Measurements from ENCODE around the gene AKT3.

Gene AKT3

DNA sequence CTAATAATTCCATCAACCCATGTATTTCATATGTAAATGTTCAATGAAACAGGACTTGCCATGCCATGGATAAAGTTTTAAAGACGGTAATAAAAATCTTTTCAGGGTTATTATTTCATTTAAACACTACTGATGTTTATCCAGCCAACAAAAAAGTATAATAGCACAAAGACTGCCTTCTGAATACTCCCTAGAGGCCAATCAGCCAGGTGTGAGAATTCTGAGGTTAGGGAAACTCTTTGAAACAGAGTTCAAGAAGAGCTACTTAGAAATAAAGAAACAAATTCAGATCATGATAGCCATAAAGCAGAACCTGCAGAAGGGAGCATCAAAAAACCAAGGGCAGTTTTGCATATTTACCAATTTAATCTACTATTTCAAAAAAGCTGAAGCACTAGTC lies 48.7 kb downstream of the AKT3 start:
- no peak overlapping the region for H3K4me3 ChIP-seq (ENCODE audit: low read length in 2 of 2)
- no peak overlapping the region for H2BK120ac ChIP-seq (ENCODE audit: low read depth, low read length)
- H3K18ac ChIP-seq (ENCODE audit: low read length): no peak overlapping the region
- no peak overlapping the region for H3K27ac ChIP-seq (replicated peaks; ENCODE audit: low read length)
- H3K14ac ChIP-seq (ENCODE audit: low read length): no peak overlapping the region
- H2BK12ac ChIP-seq (ENCODE audit: low read length): no peak overlapping the region
- H3K23ac ChIP-seq (ENCODE audit: low read depth, low read length, poor library complexity): no peak overlapping the region
- H3K4ac ChIP-seq (ENCODE audit: low read length): no peak overlapping the region
- no peak for DNase-seq (ENCODE audit: low spot score)
- no peaks in the 10 kb centered on the region for H3K79me1 ChIP-seq (ENCODE audit: low read depth, low read length)
- H4K91ac ChIP-seq (ENCODE audit: low read depth, low read length, poor library complexity): no peak overlapping the region
- H2AK5ac ChIP-seq (ENCODE audit: low read depth, low read length): no peak overlapping the region
- no peak overlapping the region for H2AFZ ChIP-seq (ENCODE audit: low read length)
- H3K9me3 ChIP-seq (replicated peaks in 1 of 2; ENCODE audit: control insufficient read depth in 2 of 2, insufficient read depth in 1 of 2, low read depth in 1 of 2, low read length in 2 of 2): peaks cover 0 to 7% of the 10 kb centered on the region in 2 donors
- H3K9ac ChIP-seq (ENCODE audit: low read depth, low read length, poor library complexity): no peak overlapping the region
- H3K36me3 ChIP-seq (replicated peaks in 1 of 2; ENCODE audit: control insufficient read depth in 2 of 2, insufficient read depth in 2 of 2, low read length in 2 of 2): peaks cover 0 to 4% of the 10 kb centered on the region in 2 donors
- H3K4me1 ChIP-seq (ENCODE audit: control insufficient read depth in 2 of 2, insufficient read depth in 1 of 2, low read depth in 1 of 2, low read length in 2 of 2): no peaks in the 10 kb centered on the region
- no peak overlapping the region for H2BK5ac ChIP-seq (ENCODE audit: low read length)
- WGBS, 2 donors (ENCODE audit: extremely low coverage in 2 of 2, insufficient read length in 2 of 2, insufficient replicate concordance in 1 of 2): no CpG with 5 or more reads among the region's 1 CpG
- H3K4me2 ChIP-seq (ENCODE audit: insufficient read depth, low read length, poor library complexity, severe bottlenecking): no peak overlapping the region
- no peaks in the 10 kb centered on the region for H3K27me3 ChIP-seq (ENCODE audit: control insufficient read depth in 3 of 3, insufficient read depth in 3 of 3, low read depth in 1 of 3, low read length in 3 of 3)
- no peak overlapping the region for H4K8ac ChIP-seq (ENCODE audit: low read depth, low read length)
- no peak overlapping the region for H2BK15ac ChIP-seq (ENCODE audit: low read length)

DNA sequence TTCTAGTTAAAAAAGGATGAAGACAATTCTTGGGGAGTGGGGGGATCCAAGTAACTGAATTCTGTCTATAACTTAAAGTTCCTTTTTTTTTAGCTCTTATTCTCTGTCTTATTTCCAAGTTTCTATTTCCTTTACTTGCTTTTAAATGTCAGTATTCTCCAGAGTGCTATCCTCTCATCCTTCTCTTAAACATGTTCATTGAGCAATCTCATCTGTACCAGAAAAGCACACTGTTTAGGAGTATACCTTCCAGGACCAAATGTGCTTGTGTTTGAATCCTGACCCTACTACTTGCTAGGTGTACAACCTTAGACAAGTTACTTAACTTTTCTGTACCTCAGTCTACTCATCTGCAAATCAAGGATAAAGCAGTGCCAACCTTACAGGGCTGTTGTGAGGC lies 50.1 kb downstream of the AKT3 start:
- Histone ChIP-seq H3K79me1 (ENCODE audit: low read depth, low read length) (no peaks in the 10 kb centered on the region), H3K4me1 (ENCODE audit: control insufficient read depth in 2 of 2, insufficient read depth in 1 of 2, low read depth in 1 of 2, low read length in 2 of 2) (no peaks in the 10 kb centered on the region), H2AFZ (ENCODE audit: low read length) (no peak overlapping the region), H3K4me2 (ENCODE audit: insufficient read depth, low read length, poor library complexity, severe bottlenecking) (no peak overlapping the region), H3K27me3 (ENCODE audit: control insufficient read depth in 3 of 3, insufficient read depth in 3 of 3, low read depth in 1 of 3, low read length in 3 of 3) (no peaks in the 10 kb centered on the region), H3K23ac (ENCODE audit: low read depth, low read length, poor library complexity) (no peak overlapping the region), H2BK120ac (ENCODE audit: low read depth, low read length) (no peak overlapping the region), H4K8ac (ENCODE audit: low read depth, low read length) (no peak overlapping the region), H3K4me3 (ENCODE audit: low read length in 2 of 2) (no peak overlapping the region), H3K14ac (ENCODE audit: low read length) (no peak overlapping the region), H3K18ac (ENCODE audit: low read length) (no peak overlapping the region), H3K36me3 (replicated peaks in 1 of 2; ENCODE audit: control insufficient read depth in 2 of 2, insufficient read depth in 2 of 2, low read length in 2 of 2) (peaks cover 0 to 4% of the 10 kb centered on the region in 2 donors), H3K27ac (replicated peaks; ENCODE audit: low read length) (no peak overlapping the region), H3K4ac (ENCODE audit: low read length) (no peak overlapping the region), H2AK5ac (ENCODE audit: low read depth, low read length) (no peak overlapping the region), H2BK15ac (ENCODE audit: low read length) (no peak overlapping the region), H2BK5ac (ENCODE audit: low read length) (no peak overlapping the region), H2BK12ac (ENCODE audit: low read length) (no peak overlapping the region), H4K91ac (ENCODE audit: low read depth, low read length, poor library complexity) (no peak overlapping the region), H3K9ac (ENCODE audit: low read depth, low read length, poor library complexity) (no peak overlapping the region), H3K9me3 (replicated peaks in 1 of 2; ENCODE audit: control insufficient read depth in 2 of 2, insufficient read depth in 1 of 2, low read depth in 1 of 2, low read length in 2 of 2) (peaks cover 3 to 15% of the 10 kb centered on the region in 2 donors)
- DNase-seq (ENCODE audit: low spot score): no peak

- H2BK5ac ChIP-seq (ENCODE audit: low read length): no peak overlapping the region
- no peak overlapping the region for H2BK15ac ChIP-seq (ENCODE audit: low read length)
- H3K18ac ChIP-seq (ENCODE audit: low read length): no peak overlapping the region
- H2AK5ac ChIP-seq (ENCODE audit: low read depth, low read length): no peak overlapping the region
- no peak overlapping the region for H3K27ac ChIP-seq (replicated peaks; ENCODE audit: low read length)
- peaks cover 3 to 15% of the 10 kb centered on the region in 2 donors for H3K9me3 ChIP-seq (replicated peaks in 1 of 2; ENCODE audit: control insufficient read depth in 2 of 2, insufficient read depth in 1 of 2, low read depth in 1 of 2, low read length in 2 of 2)
- no peak overlapping the region for H3K4ac ChIP-seq (ENCODE audit: low read length)
- WGBS, 2 donors (ENCODE audit: extremely low coverage in 2 of 2, insufficient read length in 2 of 2, insufficient replicate concordance in 1 of 2): no CpG with 5 or more reads among the region's 2 CpGs
- no peak overlapping the region for H3K4me2 ChIP-seq (ENCODE audit: insufficient read depth, low read length, poor library complexity, severe bottlenecking)
- H4K91ac ChIP-seq (ENCODE audit: low read depth, low read length, poor library complexity): no peak overlapping the region
- H3K14ac ChIP-seq (ENCODE audit: low read length): no peak overlapping the region
- no peaks in the 10 kb centered on the region for H3K27me3 ChIP-seq (ENCODE audit: control insufficient read depth in 3 of 3, insufficient read depth in 3 of 3, low read depth in 1 of 3, low read length in 3 of 3)
- no peak overlapping the region for H3K4me3 ChIP-seq (ENCODE audit: low read length in 2 of 2)
- no peaks in the 10 kb centered on the region for H3K79me1 ChIP-seq (ENCODE audit: low read depth, low read length)
- no peak overlapping the region for H3K9ac ChIP-seq (ENCODE audit: low read depth, low read length, poor library complexity)
- peaks cover 0 to 4% of the 10 kb centered on the region in 2 donors for H3K36me3 ChIP-seq (replicated peaks in 1 of 2; ENCODE audit: control insufficient read depth in 2 of 2, insufficient read depth in 2 of 2, low read length in 2 of 2)
- DNase-seq (ENCODE audit: low spot score): no peak
- H2AFZ ChIP-seq (ENCODE audit: low read length): no peak overlapping the region
- H3K23ac ChIP-seq (ENCODE audit: low read depth, low read length, poor library complexity): no peak overlapping the region
- H4K8ac ChIP-seq (ENCODE audit: low read depth, low read length): no peak overlapping the region
- no peaks in the 10 kb centered on the region for H3K4me1 ChIP-seq (ENCODE audit: control insufficient read depth in 2 of 2, insufficient read depth in 1 of 2, low read depth in 1 of 2, low read length in 2 of 2)
- H2BK120ac ChIP-seq (ENCODE audit: low read depth, low read length): no peak overlapping the region
- H2BK12ac ChIP-seq (ENCODE audit: low read length): no peak overlapping the region
Measured at GRCh38 chr1:243798726-243799125, 51.3 kb downstream of the AKT3 start.

DNA sequence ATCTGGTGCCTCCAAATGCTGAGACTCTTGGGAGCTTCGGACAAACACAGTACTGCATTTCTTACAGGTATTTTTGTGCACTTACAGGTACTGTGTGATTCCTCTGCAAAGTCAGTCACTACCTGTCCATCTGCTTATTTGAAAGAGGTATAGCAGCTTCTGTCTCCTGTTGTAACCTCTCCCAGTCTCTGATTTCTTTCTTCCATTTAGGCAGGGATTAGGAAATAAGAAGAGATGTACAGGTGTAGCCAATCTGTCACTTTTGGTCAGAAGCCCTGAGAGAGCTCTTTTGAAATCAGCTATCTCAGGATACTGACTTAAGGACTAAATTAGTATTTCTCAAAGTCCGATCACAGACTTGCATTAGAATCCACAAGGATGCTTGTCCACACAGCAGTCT lies 54.0 kb downstream of the AKT3 start:
- DNase-seq (ENCODE audit: low spot score): no peak
- no peak overlapping the region for H3K18ac ChIP-seq (ENCODE audit: low read length)
- peaks cover 0 to 5% of the 10 kb centered on the region in 2 donors for H3K4me1 ChIP-seq (ENCODE audit: control insufficient read depth in 2 of 2, insufficient read depth in 1 of 2, low read depth in 1 of 2, low read length in 2 of 2)
- no peak overlapping the region for H2BK5ac ChIP-seq (ENCODE audit: low read length)
- no peak overlapping the region for H3K27ac ChIP-seq (replicated peaks; ENCODE audit: low read length)
- no peak overlapping the region for H2BK12ac ChIP-seq (ENCODE audit: low read length)
- no peak overlapping the region for H3K4ac ChIP-seq (ENCODE audit: low read length)
- no peak overlapping the region for H3K23ac ChIP-seq (ENCODE audit: low read depth, low read length, poor library complexity)
- no peak overlapping the region for H2BK15ac ChIP-seq (ENCODE audit: low read length)
- H3K4me2 ChIP-seq (ENCODE audit: insufficient read depth, low read length, poor library complexity, severe bottlenecking): no peak overlapping the region
- H3K9ac ChIP-seq (ENCODE audit: low read depth, low read length, poor library complexity): no peak overlapping the region
- no peak overlapping the region for H2AFZ ChIP-seq (ENCODE audit: low read length)
- WGBS, 2 donors (ENCODE audit: extremely low coverage in 2 of 2, insufficient read length in 2 of 2, insufficient replicate concordance in 1 of 2): no CpG with 5 or more reads among the region's 2 CpGs
- peaks cover 3 to 12% of the 10 kb centered on the region in 2 donors for H3K9me3 ChIP-seq (replicated peaks in 1 of 2; ENCODE audit: control insufficient read depth in 2 of 2, insufficient read depth in 1 of 2, low read depth in 1 of 2, low read length in 2 of 2)
- no peaks in the 10 kb centered on the region for H3K79me1 ChIP-seq (ENCODE audit: low read depth, low read length)
- no peak overlapping the region for H4K8ac ChIP-seq (ENCODE audit: low read depth, low read length)
- no peak overlapping the region for H2BK120ac ChIP-seq (ENCODE audit: low read depth, low read length)
- no peak overlapping the region for H4K91ac ChIP-seq (ENCODE audit: low read depth, low read length, poor library complexity)
- H3K4me3 ChIP-seq (ENCODE audit: low read length in 2 of 2): no peak overlapping the region
- no peak overlapping the region for H2AK5ac ChIP-seq (ENCODE audit: low read depth, low read length)
- H3K36me3 ChIP-seq (replicated peaks in 1 of 2; ENCODE audit: control insufficient read depth in 2 of 2, insufficient read depth in 2 of 2, low read length in 2 of 2): peaks cover 0 to 4% of the 10 kb centered on the region in 2 donors
- H3K27me3 ChIP-seq (ENCODE audit: control insufficient read depth in 3 of 3, insufficient read depth in 3 of 3, low read depth in 1 of 3, low read length in 3 of 3): no peaks in the 10 kb centered on the region
- H3K14ac ChIP-seq (ENCODE audit: low read length): no peak overlapping the region

Data from neuronal stem cell (in vitro differentiated cells).